ENCODE results near the gene RXRB.

RXRB gene

DNA sequence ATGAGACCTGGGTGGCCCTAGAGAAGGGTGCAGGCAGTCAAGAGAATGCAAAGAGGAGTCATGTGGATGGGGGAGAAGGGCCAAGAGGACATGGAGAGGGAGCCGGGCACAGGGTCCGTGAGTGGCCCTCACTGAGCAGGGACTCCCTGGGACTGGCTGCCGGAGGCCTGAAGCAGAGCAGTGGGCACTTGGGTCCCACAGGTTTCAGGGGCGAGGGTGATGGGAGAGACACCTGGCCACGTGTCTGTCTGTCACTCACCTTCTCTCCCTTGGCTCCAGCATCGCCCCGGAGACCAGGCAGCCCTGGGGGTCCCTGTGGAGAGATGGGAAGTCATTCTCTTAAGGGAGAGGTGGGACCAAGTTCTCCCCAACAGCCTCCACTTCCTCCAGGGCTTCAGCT, 33.7 kb downstream of the RXRB start:
- Histone ChIP-seq H3K27me3 (replicated peaks; ENCODE audit: control insufficient read depth, insufficient read depth, low read length) (no peaks in the 10 kb centered on the region; the same call in 1 of the 2 replicates), H3K36me3 (ENCODE audit: control insufficient read depth, insufficient read depth, low read length) (no peaks in the 10 kb centered on the region), H3K4me3 (replicated peaks; ENCODE audit: low read depth, low read length) (no peak overlapping the region)
- TF ChIP-seq CTCF (IDR thresholded peaks at IDR 0.05; ENCODE audit: insufficient read depth, low read length, poor library complexity, severe bottlenecking) = no peak
- DNase-seq (ENCODE audit: extremely low read depth, insufficient read length) = no peak

- H3K27me3 ChIP-seq (replicated peaks; ENCODE audit: control insufficient read depth, insufficient read depth, low read length) = no peaks in the 10 kb centered on the region; the same call in 1 of the 2 replicates
- H3K36me3 ChIP-seq (ENCODE audit: control insufficient read depth, insufficient read depth, low read length) = no peaks in the 10 kb centered on the region
- DNase-seq (ENCODE audit: extremely low read depth, insufficient read length) = no peak
- no peak overlapping the region for H3K4me3 ChIP-seq (replicated peaks; ENCODE audit: low read depth, low read length)
- no peak for TF ChIP-seq CTCF (IDR thresholded peaks at IDR 0.05; ENCODE audit: insufficient read depth, low read length, poor library complexity, severe bottlenecking)
These were observed 34.1 kb downstream of the RXRB start for GRCh38 chr6:33166363-33166762.

DNA sequence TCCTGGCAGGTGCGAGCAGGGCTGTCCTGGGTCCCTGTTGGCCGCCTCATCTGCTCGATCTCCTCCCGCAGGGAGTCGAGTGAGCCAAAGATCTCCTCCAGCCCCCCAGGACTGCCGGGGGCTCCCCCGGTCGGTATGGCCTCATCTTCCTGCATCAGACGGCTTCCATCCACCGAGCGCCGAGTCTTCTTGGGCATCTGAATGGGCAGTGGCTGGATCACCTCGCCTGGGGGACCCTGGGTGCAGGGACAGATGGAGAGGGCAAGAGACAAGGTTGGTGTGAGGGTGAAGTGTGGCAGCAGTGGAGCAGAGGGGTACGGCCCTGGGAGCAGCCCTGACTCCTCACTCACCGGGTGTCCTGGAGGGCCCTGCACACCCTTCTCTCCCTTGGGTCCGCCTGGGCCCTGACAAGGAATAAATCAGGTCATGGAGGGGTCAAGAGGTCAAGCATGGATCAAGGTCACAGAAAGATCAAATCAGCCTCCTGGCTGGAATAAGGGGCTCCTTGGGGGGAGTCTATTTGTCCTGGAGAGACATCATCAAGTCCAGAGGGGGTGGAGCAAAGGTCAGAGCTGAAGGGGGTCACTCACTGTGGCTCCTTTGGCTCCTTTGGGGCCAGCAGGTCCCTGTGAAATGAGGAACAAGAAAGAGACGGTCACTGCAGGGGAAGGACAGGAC, 34.7 kb downstream of the RXRB start:
- DNase-seq (ENCODE audit: extremely low read depth, insufficient read length) = no peak
- no peaks in the 10 kb centered on the region; the same call in 1 of the 2 replicates for H3K27me3 ChIP-seq (replicated peaks; ENCODE audit: control insufficient read depth, insufficient read depth, low read length)
- no peak overlapping the region for H3K4me3 ChIP-seq (replicated peaks; ENCODE audit: low read depth, low read length)
- H3K36me3 ChIP-seq (ENCODE audit: control insufficient read depth, insufficient read depth, low read length) = no peaks in the 10 kb centered on the region
- TF ChIP-seq CTCF (IDR thresholded peaks at IDR 0.05; ENCODE audit: insufficient read depth, low read length, poor library complexity, severe bottlenecking) = no peak

DNA sequence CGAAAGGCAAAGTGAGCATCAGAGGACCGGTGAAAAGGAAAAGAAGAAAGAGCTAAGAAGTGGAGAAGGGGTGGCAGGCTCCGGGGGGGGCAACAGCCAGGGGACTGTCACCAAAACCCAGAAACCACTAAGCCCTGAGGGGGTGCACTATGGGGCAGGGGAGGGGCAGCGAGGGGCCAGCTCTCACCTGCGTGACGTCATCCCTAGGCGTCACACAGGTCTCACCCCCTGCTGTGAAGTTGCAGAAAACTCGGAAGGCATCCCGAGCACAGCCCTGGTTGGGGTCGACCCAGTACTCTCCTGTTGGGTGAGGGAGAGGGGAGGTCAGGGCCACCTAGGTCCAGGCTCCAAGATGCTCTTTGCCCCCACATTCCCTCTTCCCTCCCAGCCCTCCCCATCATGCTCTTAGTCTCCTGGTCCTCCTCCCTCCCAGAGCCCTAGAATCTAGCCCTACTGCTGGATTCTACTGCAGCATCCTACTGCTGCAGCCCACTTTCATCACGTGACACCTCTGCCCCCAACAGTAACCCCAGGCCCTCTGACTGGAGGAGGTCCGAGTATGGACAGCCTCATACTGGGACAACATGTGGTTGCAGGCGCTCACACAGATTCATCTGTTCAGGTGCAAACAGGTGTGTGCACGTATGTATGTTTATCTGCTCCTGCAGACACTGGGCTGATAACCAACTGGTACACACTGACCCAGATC, 35.6 kb downstream of the RXRB start:
- DNase-seq (ENCODE audit: extremely low read depth, insufficient read length) = no peak
- Histone ChIP-seq H3K36me3 (ENCODE audit: control insufficient read depth, insufficient read depth, low read length) (no peaks in the 10 kb centered on the region), H3K4me3 (replicated peaks; ENCODE audit: low read depth, low read length) (no peak overlapping the region), H3K27me3 (replicated peaks; ENCODE audit: control insufficient read depth, insufficient read depth, low read length) (no peaks in the 10 kb centered on the region; the same call in 1 of the 2 replicates)
- no peak for TF ChIP-seq CTCF (IDR thresholded peaks at IDR 0.05; ENCODE audit: insufficient read depth, low read length, poor library complexity, severe bottlenecking)

DNA sequence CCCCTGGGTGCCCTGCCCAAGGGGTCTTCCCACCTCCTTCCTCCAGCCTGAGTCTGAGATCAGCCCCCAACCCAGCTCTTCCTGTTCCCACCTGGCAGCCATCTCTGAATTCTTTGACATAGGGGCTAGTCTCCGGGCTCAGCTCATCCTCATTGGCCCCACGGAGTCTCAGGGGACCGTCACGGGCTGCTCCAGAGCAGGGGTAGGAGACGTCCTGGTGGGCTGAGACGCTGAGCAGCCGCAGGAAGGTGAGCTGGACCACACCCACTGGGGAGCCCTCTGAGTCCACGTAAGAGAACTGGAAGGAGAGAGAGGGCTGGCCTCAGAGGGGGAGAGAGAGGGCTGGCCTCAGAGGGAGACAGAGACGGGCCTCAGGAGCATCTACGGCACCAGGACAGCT, 36.3 kb downstream of the RXRB start:
- no peak overlapping the region for H3K4me3 ChIP-seq (replicated peaks; ENCODE audit: low read depth, low read length)
- no peaks in the 10 kb centered on the region for H3K36me3 ChIP-seq (ENCODE audit: control insufficient read depth, insufficient read depth, low read length)
- no peaks in the 10 kb centered on the region; the same call in 1 of the 2 replicates for H3K27me3 ChIP-seq (replicated peaks; ENCODE audit: control insufficient read depth, insufficient read depth, low read length)
- no peak for DNase-seq (ENCODE audit: extremely low read depth, insufficient read length)
- no peak for TF ChIP-seq CTCF (IDR thresholded peaks at IDR 0.05; ENCODE audit: insufficient read depth, low read length, poor library complexity, severe bottlenecking)
